ENCODE measurements around the gene DACH1. TPM values are rescaled to one million over a fixed set of nuclear protein-coding genes. Genes with fewer than 3 reads are reported as not detected.

DACH1 gene
- total RNA-seq, 1 donor from 2014 or later = 8.5 TPM

GRCh38 chr13:71483733-71484132, 383.3 kb downstream of the DACH1 start:
- DNase-seq = no peak

DNA sequence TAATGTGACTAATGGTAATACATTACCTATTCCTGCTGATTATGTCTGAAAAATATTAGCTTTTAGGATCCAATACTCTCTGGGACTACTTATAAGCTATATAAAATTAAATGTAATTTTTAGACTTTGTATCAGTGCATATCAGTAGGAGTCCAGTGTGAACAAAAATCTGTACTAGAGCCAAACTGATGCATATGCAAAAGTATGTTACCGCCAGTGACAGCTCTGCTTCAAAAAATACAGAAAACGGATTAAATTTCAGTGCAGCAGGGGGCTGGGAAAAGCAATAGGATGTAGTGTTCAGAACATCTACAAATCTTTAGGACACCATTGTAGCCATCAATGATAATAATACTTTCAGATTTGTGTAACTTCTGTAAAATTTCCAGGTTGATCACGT, 385.5 kb downstream of the DACH1 start:
- DNase-seq = no peak

DNA sequence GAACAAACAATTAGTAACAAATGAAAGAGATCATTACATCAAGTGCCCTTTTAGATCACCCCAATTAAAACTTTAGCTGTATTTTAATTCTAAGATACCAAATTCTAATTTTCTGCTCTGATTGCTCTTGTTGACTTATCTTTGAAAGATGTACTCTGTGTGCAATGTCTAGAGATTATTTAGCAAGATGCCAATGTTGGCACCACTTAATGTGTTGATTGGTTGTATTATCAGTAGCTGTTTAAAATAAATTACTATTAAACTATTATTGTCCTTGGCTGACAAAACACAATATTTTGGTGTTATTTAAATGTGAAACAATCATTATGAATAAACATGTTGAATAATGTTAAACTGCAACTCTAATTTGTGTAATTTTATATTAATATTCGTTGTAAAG, 386.0 kb downstream of the DACH1 start:
- DNase-seq = no peak

DNA sequence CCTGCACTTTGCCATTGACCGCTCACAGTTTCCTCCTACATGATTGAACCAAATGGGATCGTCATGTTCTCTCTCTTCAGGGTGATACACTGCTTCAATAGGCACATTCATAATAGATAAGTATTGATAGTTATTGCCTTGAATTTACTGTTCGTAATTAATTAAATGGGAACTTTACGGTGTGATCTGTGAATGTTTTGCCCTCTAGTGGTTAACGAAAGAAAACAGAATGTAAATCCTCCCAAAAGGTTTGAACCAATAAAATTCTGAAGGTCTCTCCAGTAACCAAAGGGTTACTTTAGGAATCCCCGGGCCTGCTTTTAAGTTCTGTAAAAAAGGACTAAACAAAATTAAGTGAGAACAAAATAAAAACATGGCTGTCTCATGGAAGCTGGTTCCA, 389.3 kb downstream of the DACH1 start:
- no peak for DNase-seq

DNA sequence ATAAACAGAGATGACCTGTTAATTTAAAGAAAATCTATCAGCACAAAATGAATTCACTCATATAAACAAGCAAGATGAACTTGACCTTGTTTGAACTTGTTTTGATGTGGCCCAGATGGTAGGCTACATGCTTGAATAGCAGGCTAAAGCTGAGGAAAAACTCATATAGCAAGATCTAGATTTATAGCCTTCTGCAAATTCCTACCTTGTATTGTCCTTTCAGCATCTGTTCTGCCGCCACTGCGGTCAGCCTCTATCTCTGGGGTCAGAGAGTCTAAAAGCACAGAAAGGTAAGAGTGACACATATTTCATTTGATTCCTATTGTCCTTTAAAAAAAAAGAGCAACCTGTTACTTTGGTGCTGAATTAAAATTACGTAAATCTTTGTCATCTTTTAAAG, 392.1 kb downstream of the DACH1 start:
- no peak for DNase-seq

GRCh38 chr13:71469626-71470025, 397.4 kb downstream of the DACH1 start:
- no peak for DNase-seq

DNA sequence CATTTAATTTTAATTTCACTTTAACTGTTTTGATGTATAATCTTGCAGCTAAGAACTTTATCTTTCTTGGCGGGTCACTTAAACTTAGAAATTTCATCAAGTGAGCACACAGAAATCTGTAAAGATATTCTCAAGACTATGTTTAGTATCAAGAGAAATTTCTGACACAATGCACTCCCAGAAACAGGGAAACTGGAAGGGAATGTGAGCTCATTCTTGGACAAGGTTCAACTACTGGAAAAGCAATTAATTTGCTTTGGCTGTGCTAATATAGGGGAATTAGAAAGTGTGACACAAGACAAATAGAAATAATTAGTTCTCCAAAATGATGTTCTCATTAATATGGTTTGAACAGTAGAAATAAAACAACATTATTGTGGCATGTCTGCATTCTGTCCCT, 402.3 kb downstream of the DACH1 start:
- DNase-seq = no peak

GRCh38 chr13:71461892-71462291, 405.1 kb downstream of the DACH1 start:
- DNase-seq = no peak

DNA sequence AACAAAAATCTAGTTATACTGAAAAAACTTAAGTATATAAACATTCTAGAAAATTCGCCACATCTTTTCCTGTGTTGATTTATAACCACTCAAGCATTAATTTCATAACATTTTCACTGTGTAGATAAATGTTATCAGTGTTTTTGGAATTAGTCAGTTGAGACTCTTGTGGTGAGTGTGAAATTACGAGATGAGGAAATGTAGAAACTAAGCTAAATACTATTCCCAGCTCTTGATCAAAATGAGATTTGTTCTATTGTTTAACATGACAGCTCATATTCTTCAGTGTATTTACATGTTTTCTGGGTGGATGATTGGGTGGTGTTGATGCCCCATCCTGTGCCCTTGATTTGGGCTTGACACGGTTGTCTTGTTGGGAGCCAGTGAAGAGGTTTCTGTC, 406.8 kb downstream of the DACH1 start:
- DNase-seq = no peak

DNA sequence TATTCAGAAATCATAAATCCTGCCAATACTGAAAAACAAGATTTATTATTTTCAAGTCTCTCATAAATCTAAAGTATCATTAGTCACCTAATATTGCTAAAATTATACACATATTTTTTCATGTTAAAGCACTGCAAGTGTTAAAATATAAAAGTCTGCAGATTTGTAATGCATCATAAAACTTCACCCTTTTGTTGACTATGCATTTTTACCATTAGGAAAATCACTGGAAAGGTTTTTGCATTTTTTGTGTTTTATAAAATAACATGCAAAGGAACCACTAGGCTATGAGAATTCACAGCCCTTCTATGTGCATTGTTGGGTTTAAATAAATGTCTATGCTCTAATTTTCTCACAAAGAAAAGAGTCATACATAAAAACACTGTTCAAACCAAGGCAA, 407.3 kb downstream of the DACH1 start:
- no peak for DNase-seq

DNA sequence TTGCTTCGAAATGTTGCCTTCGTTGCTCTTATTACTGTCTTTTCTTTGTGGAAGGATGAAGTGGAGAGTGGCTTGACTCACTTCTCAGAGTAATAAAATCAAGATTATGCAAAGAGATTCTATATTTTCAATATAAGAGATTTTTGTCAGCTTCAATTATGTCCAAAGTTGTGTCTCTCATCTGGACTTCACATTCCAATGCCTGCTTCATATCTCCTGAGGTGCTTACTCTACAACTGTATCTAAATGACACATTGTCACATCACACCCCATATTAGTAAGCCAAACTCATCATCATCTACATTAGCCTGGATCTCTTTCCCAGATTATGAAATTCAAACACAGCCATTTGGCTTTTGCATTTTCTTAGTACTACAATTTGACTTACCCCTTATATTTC, 409.4 kb downstream of the DACH1 start:
- DNase-seq = no peak

GRCh38 chr13:71456136-71456535, 410.9 kb downstream of the DACH1 start:
- DNase-seq = no peak

- DNase-seq = no peak
Observed at GRCh38 chr13:71454509-71454908, 412.5 kb downstream of the DACH1 start.

GRCh38 chr13:71448080-71448630, 418.8 kb downstream of the DACH1 start:
- DNase-seq = no peak

GRCh38 chr13:71437704-71438103, 429.3 kb downstream of the DACH1 start:
- no peak for DNase-seq

- no peak for DNase-seq
Observed at GRCh38 chr13:71430681-71431080, 436.3 kb downstream of the DACH1 start.

- no peak for DNase-seq
Observed at GRCh38 chr13:71417205-71417604, 449.8 kb downstream of the DACH1 start.

GRCh38 chr13:71412231-71412630, 454.8 kb downstream of the DACH1 start:
- no peak for DNase-seq

GRCh38 chr13:71408416-71408815, 458.6 kb downstream of the DACH1 start:
- DNase-seq = no peak

DNA sequence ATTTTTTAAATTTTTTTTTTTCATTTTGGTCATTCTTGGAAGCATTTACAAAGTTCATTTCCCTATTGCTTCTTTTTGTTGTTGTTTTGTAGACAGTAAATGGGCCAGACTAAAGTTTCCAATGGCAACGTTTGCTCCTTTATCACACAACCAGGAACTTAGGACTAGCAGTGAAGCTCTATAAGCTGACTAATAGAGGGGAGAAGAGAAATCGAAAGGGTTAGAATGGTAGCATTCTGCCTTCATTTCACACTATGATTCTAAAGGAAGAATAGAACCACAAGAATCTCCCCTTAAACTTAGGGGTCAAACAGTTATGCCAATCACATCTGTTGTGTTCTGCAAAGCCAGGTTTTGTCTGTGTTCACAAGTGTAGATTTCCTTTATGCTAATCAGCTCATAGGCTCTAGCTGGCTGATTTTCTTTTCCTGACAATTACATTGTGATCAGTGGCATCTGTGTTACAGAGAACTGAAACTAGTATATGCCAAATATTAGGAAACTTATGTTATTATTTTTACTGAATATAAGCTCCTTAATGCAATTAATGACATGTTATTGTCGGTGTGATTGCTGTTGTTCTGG, 467.3 kb downstream of the DACH1 start:
- no peak for DNase-seq

GRCh38 chr13:71396149-71396548, 470.9 kb downstream of the DACH1 start:
- DNase-seq = no peak

GRCh38 chr13:71395053-71395452, 472.0 kb downstream of the DACH1 start:
- DNase-seq = no peak

DNA sequence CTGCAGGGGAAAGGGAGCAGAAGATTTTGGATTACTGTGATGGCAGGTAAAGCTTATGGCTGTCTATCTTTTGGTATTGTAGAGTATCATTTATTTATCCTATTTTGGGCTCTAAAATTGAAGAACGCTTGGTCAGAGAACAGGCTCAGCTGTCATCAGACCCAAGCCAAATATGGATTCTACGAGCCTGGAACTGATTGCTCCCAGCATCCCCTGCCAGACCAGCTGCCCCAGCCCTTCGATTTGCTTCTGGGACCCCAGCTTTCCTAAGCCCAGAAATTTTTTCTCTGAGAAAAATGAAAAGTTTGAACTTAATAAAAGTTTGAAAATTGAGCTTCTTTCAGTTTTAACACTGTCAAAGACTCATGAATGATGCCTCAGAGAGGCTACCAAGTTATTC, 472.8 kb downstream of the DACH1 start:
- no peak for DNase-seq
